Measurements from ENCODE around the gene CFAP20DC.
A peak's percentile ranks its signal among the peaks of the same experiment; 100 is the strongest.
"Not testable (repeated sequence)": the region's sequence is repeated elsewhere in the genome, so short reads cannot be mapped to it uniquely, and the experiment has no call there.

CFAP20DC gene

DNA sequence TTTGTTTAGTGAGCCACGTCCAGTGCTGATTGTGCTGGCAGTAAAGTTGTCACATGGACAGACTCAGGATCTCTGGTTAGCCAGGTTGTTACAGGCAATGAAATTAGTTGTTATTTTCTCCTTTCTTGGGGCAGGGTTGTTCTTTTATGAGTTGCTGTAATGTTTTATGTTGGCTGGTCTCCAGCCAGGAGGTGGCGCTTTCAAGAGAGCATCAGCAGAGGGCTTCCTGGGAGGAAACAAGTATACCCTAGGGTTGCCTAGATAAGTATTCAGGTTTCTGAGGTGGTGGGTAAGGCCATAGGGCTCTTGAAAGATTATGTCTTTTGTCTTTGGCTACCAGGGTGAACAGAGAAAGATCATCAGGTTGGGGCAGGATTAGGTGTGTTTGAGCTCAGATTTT, 14.5 kb upstream of the CFAP20DC start:
- H3K79me2 ChIP-seq (ENCODE audit: control insufficient read depth, low read length): no peaks in the 10 kb centered on the region
- no peaks in the 10 kb centered on the region for H3K36me3 ChIP-seq (ENCODE audit: control insufficient read depth, low read length)
- no peak for TF ChIP-seq EZH2phosphoT487 (IDR thresholded peaks at IDR 0.05; ENCODE audit: borderline replicate concordance, low read length)
- TF ChIP-seq, protein P1, sequence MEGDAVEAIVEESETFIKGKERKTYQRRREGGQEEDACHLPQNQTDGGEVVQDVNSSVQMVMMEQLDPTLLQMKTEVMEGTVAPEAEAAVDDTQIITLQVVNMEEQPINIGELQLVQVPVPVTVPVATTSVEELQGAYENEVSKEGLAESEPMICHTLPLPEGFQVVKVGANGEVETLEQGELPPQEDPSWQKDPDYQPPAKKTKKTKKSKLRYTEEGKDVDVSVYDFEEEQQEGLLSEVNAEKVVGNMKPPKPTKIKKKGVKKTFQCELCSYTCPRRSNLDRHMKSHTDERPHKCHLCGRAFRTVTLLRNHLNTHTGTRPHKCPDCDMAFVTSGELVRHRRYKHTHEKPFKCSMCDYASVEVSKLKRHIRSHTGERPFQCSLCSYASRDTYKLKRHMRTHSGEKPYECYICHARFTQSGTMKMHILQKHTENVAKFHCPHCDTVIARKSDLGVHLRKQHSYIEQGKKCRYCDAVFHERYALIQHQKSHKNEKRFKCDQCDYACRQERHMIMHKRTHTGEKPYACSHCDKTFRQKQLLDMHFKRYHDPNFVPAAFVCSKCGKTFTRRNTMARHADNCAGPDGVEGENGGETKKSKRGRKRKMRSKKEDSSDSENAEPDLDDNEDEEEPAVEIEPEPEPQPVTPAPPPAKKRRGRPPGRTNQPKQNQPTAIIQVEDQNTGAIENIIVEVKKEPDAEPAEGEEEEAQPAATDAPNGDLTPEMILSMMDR (IDR thresholded peaks at IDR 0.05; ENCODE audit: low read depth, low read length, poor library complexity, severe bottlenecking): peak; percentile 62
- H3K4me2 ChIP-seq (ENCODE audit: low read length): no peak overlapping the region
- no peaks in the 10 kb centered on the region for H4K20me1 ChIP-seq (ENCODE audit: control insufficient read depth, insufficient read depth, low read depth, low read length)
- peaks cover 5% of the 10 kb centered on the region; the same call in 1 of the 2 replicates for H3K4me1 ChIP-seq (ENCODE audit: control insufficient read depth, low read length)
- no peaks in the 10 kb centered on the region for H3K9me3 ChIP-seq (ENCODE audit: control insufficient read depth, insufficient read depth, low read length)
- H3F3A ChIP-seq (ENCODE audit: control insufficient read depth, insufficient read depth): no peaks in the 10 kb centered on the region
- no peak overlapping the region for H3K27ac ChIP-seq (ENCODE audit: low read depth, low read length)
- no peak overlapping the region for H3K4me3 ChIP-seq (ENCODE audit: low read length)
- H3K27me3 ChIP-seq (ENCODE audit: control insufficient read depth, low read length): no peaks in the 10 kb centered on the region
- H3K9me2 ChIP-seq (replicated peaks; ENCODE audit: control insufficient read depth, low read length): no peaks in the 10 kb centered on the region

DNA sequence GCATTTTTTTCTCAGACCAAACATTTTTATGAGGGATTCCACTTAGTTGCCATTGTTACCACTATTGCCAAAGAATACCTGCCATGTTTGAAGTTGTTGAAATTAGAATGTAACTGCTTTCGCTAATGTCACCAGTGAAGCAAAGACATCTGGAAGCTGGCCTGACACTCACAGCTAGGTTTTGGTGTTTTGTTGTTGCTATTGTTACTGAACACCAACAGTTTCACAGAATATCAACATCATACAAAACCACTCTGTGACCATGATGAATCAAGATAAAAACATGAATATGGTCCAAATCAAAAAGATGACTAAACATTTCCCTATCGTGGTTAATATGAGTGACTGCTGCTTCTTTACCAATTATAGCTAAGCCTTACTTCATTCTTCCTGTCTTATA, 6.9 kb upstream of the CFAP20DC start:
- no peaks in the 10 kb centered on the region for H3K79me2 ChIP-seq (ENCODE audit: control insufficient read depth, low read length)
- no peak overlapping the region for H3K27ac ChIP-seq (ENCODE audit: low read depth, low read length)
- no peaks in the 10 kb centered on the region for H3K9me2 ChIP-seq (replicated peaks; ENCODE audit: control insufficient read depth, low read length)
- no peaks in the 10 kb centered on the region for H4K20me1 ChIP-seq (ENCODE audit: control insufficient read depth, insufficient read depth, low read depth, low read length)
- H3K4me1 ChIP-seq (ENCODE audit: control insufficient read depth, low read length): peaks cover 21% of the 10 kb centered on the region
- H3F3A ChIP-seq (ENCODE audit: control insufficient read depth, insufficient read depth): no peaks in the 10 kb centered on the region
- H3K9me3 ChIP-seq (ENCODE audit: control insufficient read depth, insufficient read depth, low read length): no peaks in the 10 kb centered on the region; the same call in 1 of the 2 replicates
- no peak overlapping the region for H3K4me3 ChIP-seq (ENCODE audit: low read length)
- H3K4me2 ChIP-seq (ENCODE audit: low read length): no peak overlapping the region
- H3K36me3 ChIP-seq (ENCODE audit: control insufficient read depth, low read length): no peaks in the 10 kb centered on the region
- no peaks in the 10 kb centered on the region for H3K27me3 ChIP-seq (ENCODE audit: control insufficient read depth, low read length)
- TF ChIP-seq EZH2phosphoT487 (IDR thresholded peaks at IDR 0.05; ENCODE audit: borderline replicate concordance, low read length): no peak
- TF ChIP-seq, protein P1 (IDR thresholded peaks at IDR 0.05; ENCODE audit: low read depth, low read length, poor library complexity, severe bottlenecking): no peak

DNA sequence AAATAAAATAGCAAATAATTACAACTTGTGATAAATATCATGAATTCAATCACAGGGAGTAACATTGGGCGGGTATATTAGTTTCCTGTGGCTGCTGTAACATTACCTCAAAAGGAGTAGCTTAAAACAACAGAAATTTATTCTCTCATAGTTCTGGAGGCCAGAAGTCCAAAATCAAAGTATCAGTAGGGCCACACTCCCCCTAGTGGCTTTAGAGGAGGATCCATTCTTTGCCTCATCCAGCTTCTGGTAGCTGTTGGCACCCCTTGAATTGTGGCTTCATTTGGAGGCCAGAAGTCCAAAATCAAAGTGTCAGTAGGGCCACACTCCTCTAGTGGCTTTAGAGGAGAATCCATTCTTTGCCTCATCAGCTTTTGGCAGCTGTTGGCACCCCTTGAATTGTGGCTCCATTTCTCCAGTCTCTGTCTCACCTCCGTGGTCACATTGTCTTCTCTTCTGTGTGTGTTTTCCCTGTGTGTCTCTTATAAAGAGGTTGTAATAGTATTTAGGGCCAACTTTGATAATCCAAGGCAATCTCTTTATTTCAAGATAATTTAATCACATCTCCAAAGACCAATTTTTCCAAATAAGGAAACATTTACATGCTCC, 3.1 kb upstream of the CFAP20DC start:
- TF ChIP-seq, protein P1 (IDR thresholded peaks at IDR 0.05; ENCODE audit: low read depth, low read length, poor library complexity, severe bottlenecking): peak; percentile 78
- TF ChIP-seq EZH2phosphoT487 (IDR thresholded peaks at IDR 0.05; ENCODE audit: borderline replicate concordance, low read length): no peak
- H3K27me3 ChIP-seq (ENCODE audit: control insufficient read depth, low read length): no peaks in the 10 kb centered on the region
- no peaks in the 10 kb centered on the region; the same call in 1 of the 2 replicates for H3K9me3 ChIP-seq (ENCODE audit: control insufficient read depth, insufficient read depth, low read length)
- H3K79me2 ChIP-seq (ENCODE audit: control insufficient read depth, low read length): no peaks in the 10 kb centered on the region
- peaks cover 34% of the 10 kb centered on the region for H3K4me1 ChIP-seq (ENCODE audit: control insufficient read depth, low read length)
- no peaks in the 10 kb centered on the region for H4K20me1 ChIP-seq (ENCODE audit: control insufficient read depth, insufficient read depth, low read depth, low read length)
- H3K9me2 ChIP-seq (replicated peaks; ENCODE audit: control insufficient read depth, low read length): no peaks in the 10 kb centered on the region
- H3F3A ChIP-seq (ENCODE audit: control insufficient read depth, insufficient read depth): no peaks in the 10 kb centered on the region
- H3K4me2 ChIP-seq (ENCODE audit: low read length): no peak overlapping the region
- H3K4me3 ChIP-seq (ENCODE audit: low read length): no peak overlapping the region
- no peaks in the 10 kb centered on the region for H3K36me3 ChIP-seq (ENCODE audit: control insufficient read depth, low read length)
- no peak overlapping the region for H3K27ac ChIP-seq (ENCODE audit: low read depth, low read length)

DNA sequence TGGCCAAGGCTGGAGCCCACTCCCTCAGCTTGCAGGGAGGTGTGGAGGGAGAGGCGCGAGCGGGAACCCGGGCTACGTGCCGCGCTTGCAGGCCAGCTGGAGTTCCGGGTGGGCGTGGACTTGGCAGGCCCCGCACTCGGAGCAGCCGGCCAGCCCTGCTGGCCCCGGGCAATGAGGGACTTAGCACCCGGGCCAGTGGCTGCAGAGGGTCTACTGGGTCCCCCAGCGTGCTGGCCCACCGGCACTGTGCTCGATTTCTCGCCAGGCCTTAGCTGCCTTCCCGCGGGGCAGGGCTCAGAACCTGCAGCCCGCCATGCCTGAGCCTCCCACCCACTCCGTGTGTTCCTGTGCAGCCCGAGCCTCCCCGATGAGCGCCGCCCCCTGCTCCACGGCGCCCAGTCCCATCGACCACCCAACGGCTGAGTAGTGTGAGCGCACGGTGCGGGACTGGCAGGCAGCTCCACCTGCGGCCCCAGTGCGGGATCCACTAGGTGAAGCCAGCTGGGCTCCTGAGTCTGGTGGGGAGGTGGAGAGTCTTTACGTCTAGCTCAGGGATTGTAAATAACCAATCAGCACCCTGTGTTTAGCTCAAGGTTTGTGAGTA, 1.1 kb upstream of the CFAP20DC start:
- not testable (repeated sequence) for H4K20me1 ChIP-seq (ENCODE audit: control insufficient read depth, insufficient read depth, low read depth, low read length); H3K4me2 ChIP-seq (ENCODE audit: low read length); H3K4me3 ChIP-seq (ENCODE audit: low read length); H3K9me3 ChIP-seq (ENCODE audit: control insufficient read depth, insufficient read depth, low read length); H3K27me3 ChIP-seq (ENCODE audit: control insufficient read depth, low read length); H3K27ac ChIP-seq (ENCODE audit: low read depth, low read length); H3K9me2 ChIP-seq (replicated peaks; ENCODE audit: control insufficient read depth, low read length); H3F3A ChIP-seq (ENCODE audit: control insufficient read depth, insufficient read depth); H3K79me2 ChIP-seq (ENCODE audit: control insufficient read depth, low read length); H3K36me3 ChIP-seq (ENCODE audit: control insufficient read depth, low read length)
- H3K4me1 ChIP-seq (ENCODE audit: control insufficient read depth, low read length): peaks cover 28% of the 10 kb centered on the region
